ENCODE measurements around the gene PDE9A.

Gene PDE9A

DNA sequence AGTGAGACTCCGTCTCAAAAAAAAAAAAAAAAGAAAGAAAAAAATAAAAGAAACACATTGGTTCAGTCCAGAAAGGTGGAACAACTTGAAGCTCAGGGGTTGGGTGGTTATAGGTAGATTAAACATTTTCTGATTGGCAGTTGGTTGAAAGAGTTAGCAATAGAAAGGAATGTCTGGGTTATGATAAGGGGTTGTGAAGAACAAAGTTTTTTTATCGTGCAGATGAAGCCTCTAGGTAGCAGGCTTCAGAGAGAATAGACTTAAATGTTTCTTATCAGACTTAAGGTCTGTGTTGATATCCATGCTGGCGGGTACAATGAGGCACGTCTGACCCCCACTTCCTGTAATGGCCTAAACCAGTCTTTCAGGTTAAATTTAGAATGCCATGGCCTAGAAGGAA, 45.0 kb upstream of the PDE9A start:
- TF ChIP-seq POLR2AphosphoS5 (IDR thresholded peaks at IDR 0.05; ENCODE audit: low read depth) = no peak
- no peak for TF ChIP-seq GABPA (IDR thresholded peaks at IDR 0.05; ENCODE audit: low read depth)
- TF ChIP-seq, protein P1, sequence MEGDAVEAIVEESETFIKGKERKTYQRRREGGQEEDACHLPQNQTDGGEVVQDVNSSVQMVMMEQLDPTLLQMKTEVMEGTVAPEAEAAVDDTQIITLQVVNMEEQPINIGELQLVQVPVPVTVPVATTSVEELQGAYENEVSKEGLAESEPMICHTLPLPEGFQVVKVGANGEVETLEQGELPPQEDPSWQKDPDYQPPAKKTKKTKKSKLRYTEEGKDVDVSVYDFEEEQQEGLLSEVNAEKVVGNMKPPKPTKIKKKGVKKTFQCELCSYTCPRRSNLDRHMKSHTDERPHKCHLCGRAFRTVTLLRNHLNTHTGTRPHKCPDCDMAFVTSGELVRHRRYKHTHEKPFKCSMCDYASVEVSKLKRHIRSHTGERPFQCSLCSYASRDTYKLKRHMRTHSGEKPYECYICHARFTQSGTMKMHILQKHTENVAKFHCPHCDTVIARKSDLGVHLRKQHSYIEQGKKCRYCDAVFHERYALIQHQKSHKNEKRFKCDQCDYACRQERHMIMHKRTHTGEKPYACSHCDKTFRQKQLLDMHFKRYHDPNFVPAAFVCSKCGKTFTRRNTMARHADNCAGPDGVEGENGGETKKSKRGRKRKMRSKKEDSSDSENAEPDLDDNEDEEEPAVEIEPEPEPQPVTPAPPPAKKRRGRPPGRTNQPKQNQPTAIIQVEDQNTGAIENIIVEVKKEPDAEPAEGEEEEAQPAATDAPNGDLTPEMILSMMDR (IDR thresholded peaks at IDR 0.05; ENCODE audit: insufficient read depth, low read length) = no peak
- TF ChIP-seq SPI1 (IDR thresholded peaks at IDR 0.05; ENCODE audit: borderline replicate concordance, low read depth) = no peak
- TF ChIP-seq REST (IDR thresholded peaks at IDR 0.05; ENCODE audit: insufficient replicate concordance, low read depth) = no peak
- Histone ChIP-seq H3K27me3 (ENCODE audit: insufficient read depth, poor library complexity, severe bottlenecking) (no peaks in the 10 kb centered on the region), H3K27ac (replicated peaks) (no peak overlapping the region), H3K4me3 (replicated peaks; ENCODE audit: insufficient read depth, low read length) (no peak overlapping the region)
- no peak for DNase-seq (ENCODE audit: low read depth in 1 of 2, low spot score in 1 of 2)

DNA sequence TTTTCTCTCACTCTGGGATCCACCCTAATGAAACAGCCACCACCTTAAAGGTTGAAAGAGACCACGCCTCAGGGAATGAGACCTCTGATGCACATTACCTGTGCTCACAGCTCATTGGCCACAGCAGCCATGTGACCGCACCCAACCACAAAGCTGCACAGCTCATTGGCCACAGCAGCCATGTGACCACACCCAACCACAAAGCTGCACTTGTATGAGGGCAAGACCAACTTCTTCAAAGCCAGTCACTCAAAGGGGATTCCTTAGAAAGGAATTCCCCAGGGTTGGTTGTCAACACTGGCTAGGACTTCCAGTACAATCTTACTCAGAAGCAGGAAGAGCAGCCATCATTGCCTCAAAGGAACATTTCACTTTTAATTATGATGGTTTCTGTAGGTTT, 43.6 kb upstream of the PDE9A start:
- DNase-seq (ENCODE audit: low read depth in 1 of 2, low spot score in 1 of 2) = no peak
- no peaks in the 10 kb centered on the region for H3K27me3 ChIP-seq (ENCODE audit: insufficient read depth, poor library complexity, severe bottlenecking)
- TF ChIP-seq SPI1 (IDR thresholded peaks at IDR 0.05; ENCODE audit: borderline replicate concordance, low read depth) = no peak
- no peak overlapping the region for H3K27ac ChIP-seq (replicated peaks)
- H3K4me3 ChIP-seq (replicated peaks; ENCODE audit: insufficient read depth, low read length) = no peak overlapping the region

DNA sequence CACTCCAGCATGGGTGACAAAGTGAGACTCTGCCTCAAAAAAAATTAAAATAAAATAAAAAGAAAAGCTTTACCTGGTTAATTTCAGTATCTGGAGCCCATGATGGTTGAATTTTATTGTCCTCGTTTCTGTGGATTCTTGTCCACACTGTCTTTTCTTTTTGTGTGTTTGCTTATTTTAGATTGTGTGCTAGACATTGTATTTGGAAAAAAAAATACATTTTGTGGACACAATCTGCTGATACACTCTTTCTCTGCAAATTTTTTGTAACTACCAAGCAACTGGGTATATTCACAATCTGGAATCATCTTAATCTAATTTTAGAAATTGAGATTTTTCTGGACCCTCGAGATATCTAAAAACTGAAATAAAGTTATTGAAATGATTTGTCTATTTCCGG, 41.6 kb upstream of the PDE9A start:
- TF ChIP-seq GABPA (IDR thresholded peaks at IDR 0.05; ENCODE audit: low read depth) (no peak), POLR2AphosphoS5 (IDR thresholded peaks at IDR 0.05; ENCODE audit: low read depth) (no peak), SPI1 (IDR thresholded peaks at IDR 0.05; ENCODE audit: borderline replicate concordance, low read depth) (no peak), REST (IDR thresholded peaks at IDR 0.05; ENCODE audit: insufficient replicate concordance, low read depth) (no peak)
- TF ChIP-seq, protein P1 (IDR thresholded peaks at IDR 0.05; ENCODE audit: insufficient read depth, low read length) = no peak
- H3K27me3 ChIP-seq (ENCODE audit: insufficient read depth, poor library complexity, severe bottlenecking) = peaks cover 5% of the 10 kb centered on the region
- no peak for DNase-seq (ENCODE audit: low read depth in 1 of 2, low spot score in 1 of 2)

DNA sequence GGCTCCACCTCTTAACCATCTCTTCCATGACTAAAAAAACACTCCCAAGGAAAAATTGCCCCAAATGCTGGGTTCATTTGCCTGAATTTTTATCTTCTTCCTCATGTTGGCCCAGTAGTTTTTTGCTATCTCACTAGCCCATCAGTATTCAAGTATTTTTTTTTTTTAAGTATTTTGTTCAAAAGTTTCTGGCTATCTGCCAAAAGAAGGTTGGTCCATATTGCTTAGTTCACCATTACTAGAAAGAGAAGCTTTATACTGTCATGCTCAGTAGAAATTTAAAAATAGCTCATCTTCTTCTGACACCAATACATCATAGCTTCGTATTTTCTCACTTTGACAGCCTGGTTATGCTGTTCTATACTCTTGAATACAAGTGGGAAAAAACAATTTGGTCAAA, 41.0 kb upstream of the PDE9A start:
- no peak overlapping the region for H3K4me3 ChIP-seq (replicated peaks; ENCODE audit: insufficient read depth, low read length)
- no peak overlapping the region for H3K27ac ChIP-seq (replicated peaks)
- peaks cover 6% of the 10 kb centered on the region for H3K27me3 ChIP-seq (ENCODE audit: insufficient read depth, poor library complexity, severe bottlenecking)
- no peak for DNase-seq (ENCODE audit: low read depth in 1 of 2, low spot score in 1 of 2)
- no peak for TF ChIP-seq REST (IDR thresholded peaks at IDR 0.05; ENCODE audit: insufficient replicate concordance, low read depth)
- no peak for TF ChIP-seq SPI1 (IDR thresholded peaks at IDR 0.05; ENCODE audit: borderline replicate concordance, low read depth)
- no peak for TF ChIP-seq GABPA (IDR thresholded peaks at IDR 0.05; ENCODE audit: low read depth)
- TF ChIP-seq, protein P1 (IDR thresholded peaks at IDR 0.05; ENCODE audit: insufficient read depth, low read length) = no peak
- TF ChIP-seq POLR2AphosphoS5 (IDR thresholded peaks at IDR 0.05; ENCODE audit: low read depth) = no peak

More for the DNA sequence above, 41.6 kb upstream of the PDE9A start:
- Histone ChIP-seq H3K4me3 (replicated peaks; ENCODE audit: insufficient read depth, low read length) (no peak overlapping the region), H3K27ac (replicated peaks) (no peak overlapping the region)
